ENCODE measurements around the gene REN.

Gene REN

DNA sequence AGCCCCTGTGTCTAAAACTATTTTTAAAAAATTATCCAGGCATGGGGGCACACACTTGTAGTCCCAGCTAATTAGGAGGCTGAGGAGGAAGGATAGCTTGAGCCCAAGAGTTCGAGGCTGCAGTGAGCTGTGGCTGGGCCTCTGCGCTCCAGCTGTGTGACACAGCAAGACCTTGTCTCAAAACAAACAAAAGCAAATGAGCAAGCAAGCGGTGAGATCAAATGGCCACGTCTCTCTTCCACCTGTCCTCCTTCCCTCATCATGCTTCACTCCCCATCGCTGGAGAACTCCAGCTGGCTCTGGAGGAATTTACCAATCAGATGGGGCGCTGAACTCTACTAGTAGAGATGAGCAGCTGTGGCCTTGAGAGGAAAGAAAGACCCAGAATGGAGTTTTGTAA, 14.0 kb upstream of the REN start:
- WGBS (ENCODE audit: insufficient coverage), result 95% methylated on average over 6 of the region's 6 CpGs
- Histone ChIP-seq H3K27me3 (replicated peaks in 2 of 5; ENCODE audit: control insufficient read depth in 4 of 5, insufficient read depth in 5 of 5, low read length in 4 of 5) (no peaks in the 10 kb centered on the region), H3K27ac (ENCODE audit: insufficient read depth in 1 of 2, low read depth in 1 of 2, low read length in 2 of 2, poor library complexity in 1 of 2, severe bottlenecking in 2 of 2) (no peak overlapping the region), H3K4me1 (ENCODE audit: control extremely low read depth in 1 of 4, control insufficient read depth in 4 of 4, insufficient read depth in 4 of 4, low read length in 3 of 4) (peaks cover 0 to 32% (median 26%) of the 10 kb centered on the region in 4 experiments), H3K4me3 (ENCODE audit: control insufficient read depth in 1 of 7, extremely low read depth in 1 of 7, insufficient read depth in 4 of 7, low read depth in 2 of 7, low read length in 6 of 7) (no peak overlapping the region), H3K9me3 (ENCODE audit: control extremely low read depth in 1 of 5, control insufficient read depth in 4 of 5, insufficient read depth in 2 of 5, low read depth in 1 of 5, low read length in 4 of 5) (peaks cover 0 to 5% (median 0%) of the 10 kb centered on the region in 5 experiments), H3K36me3 (ENCODE audit: control insufficient read depth in 4 of 4, insufficient read depth in 4 of 4, low read length in 3 of 4) (no peaks in the 10 kb centered on the region)
- POLR2A ChIA-PET, result interaction anchor here (0.6 kb wide), 1 partner anchor 419 kb away, joined by 4 read pairs; no protein-coding TSS in a partner anchor
- CTCF ChIA-PET, result interaction anchor here (1.4 to 11.4 kb wide), 4 partner anchors 10 to 184 kb away, joined by 3 to 108 read pairs (median 10); partner anchors contain the start of gene REN
- no peak for DNase-seq

DNA sequence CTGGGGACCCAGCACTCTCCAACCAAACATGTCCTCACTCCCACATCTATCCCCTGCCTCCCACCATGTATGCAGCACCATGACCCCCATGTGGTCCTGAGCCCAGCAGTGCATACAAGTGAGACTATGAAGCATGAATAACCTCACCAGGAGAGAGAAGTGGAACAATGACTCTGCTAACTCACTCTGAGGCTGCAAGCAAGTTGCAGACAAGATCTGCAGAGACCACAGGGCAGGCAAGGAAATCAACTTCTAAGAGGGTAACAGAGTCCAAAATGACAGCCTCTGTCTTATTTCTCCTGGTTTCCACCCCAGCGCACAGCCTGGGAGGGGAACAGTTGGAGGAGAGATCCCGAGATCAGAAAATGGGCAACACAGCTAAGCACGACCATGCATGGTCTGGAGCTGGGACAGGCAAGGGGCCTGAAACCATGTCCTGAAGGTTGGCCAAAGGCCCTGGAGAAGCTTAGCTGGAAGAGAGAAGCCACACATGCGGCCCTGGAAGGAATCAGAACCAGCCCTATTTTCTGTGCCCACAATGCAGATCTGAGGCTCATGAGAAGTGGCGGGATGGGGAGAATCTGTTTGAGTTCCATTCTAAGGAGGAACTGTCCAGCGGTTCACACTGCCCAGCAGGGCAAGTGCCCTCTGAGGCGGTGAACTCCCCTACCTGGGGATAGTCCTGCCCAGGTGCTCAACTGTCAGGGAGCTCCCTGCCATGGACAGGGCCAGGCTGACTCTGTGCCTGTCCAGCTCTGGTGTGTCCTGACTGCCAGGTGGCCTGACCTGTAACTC, 12.5 kb upstream of the REN start:
- CTCF ChIA-PET, result interaction anchor here (0.7 to 11.4 kb wide), 7 partner anchors 9 to 185 kb away, joined by 3 to 108 read pairs (median 7); partner anchors contain the start of gene REN
- Histone ChIP-seq H3K27me3 (replicated peaks in 2 of 5; ENCODE audit: control insufficient read depth in 4 of 5, insufficient read depth in 5 of 5, low read length in 4 of 5) (no peaks in the 10 kb centered on the region), H3K36me3 (ENCODE audit: control insufficient read depth in 4 of 4, insufficient read depth in 4 of 4, low read length in 3 of 4) (no peaks in the 10 kb centered on the region), H3K4me1 (ENCODE audit: control extremely low read depth in 1 of 4, control insufficient read depth in 4 of 4, insufficient read depth in 4 of 4, low read length in 3 of 4) (peaks cover 0 to 32% (median 26%) of the 10 kb centered on the region in 4 experiments), H3K9me3 (ENCODE audit: control extremely low read depth in 1 of 5, control insufficient read depth in 4 of 5, insufficient read depth in 2 of 5, low read depth in 1 of 5, low read length in 4 of 5) (peaks cover 0 to 5% (median 0%) of the 10 kb centered on the region in 5 experiments), H3K4me3 (ENCODE audit: control insufficient read depth in 1 of 7, extremely low read depth in 1 of 7, insufficient read depth in 4 of 7, low read depth in 2 of 7, low read length in 6 of 7) (no peak overlapping the region), H3K27ac (ENCODE audit: insufficient read depth in 1 of 2, low read depth in 1 of 2, low read length in 2 of 2, poor library complexity in 1 of 2, severe bottlenecking in 2 of 2) (no peak overlapping the region)
- 75% methylated on average over 6 of the region's 7 CpGs for WGBS (ENCODE audit: insufficient coverage)
- POLR2A ChIA-PET, result no interaction called here
- DNase-seq, result peak in 2 of 3 donors; percentile 64 to 73

DNA sequence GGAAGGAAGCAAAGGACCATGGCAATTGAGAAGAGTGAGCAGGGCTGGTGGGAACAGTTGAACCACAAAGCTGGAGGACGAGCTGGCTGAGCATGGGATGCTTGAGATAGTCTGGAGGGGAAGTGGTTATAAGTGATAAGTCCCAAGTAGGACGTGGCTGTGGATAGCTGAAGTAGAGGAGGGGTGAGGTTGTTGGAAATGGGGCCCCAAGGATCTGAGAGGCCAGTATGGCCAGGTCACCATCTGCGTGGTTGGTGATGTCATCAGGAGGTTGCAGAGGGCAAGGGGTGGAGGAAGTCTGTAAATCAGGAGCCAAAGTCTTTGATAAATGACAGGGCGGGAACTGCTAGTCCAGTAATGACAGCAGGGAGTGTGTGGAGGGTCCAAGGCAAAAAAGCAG, 11.0 kb upstream of the REN start:
- peaks cover 0 to 5% (median 0%) of the 10 kb centered on the region in 5 experiments for H3K9me3 ChIP-seq (ENCODE audit: control extremely low read depth in 1 of 5, control insufficient read depth in 4 of 5, insufficient read depth in 2 of 5, low read depth in 1 of 5, low read length in 4 of 5)
- H3K4me3 ChIP-seq (ENCODE audit: control insufficient read depth in 1 of 7, extremely low read depth in 1 of 7, insufficient read depth in 4 of 7, low read depth in 2 of 7, low read length in 6 of 7), result no peak overlapping the region
- no peak overlapping the region for H3K27ac ChIP-seq (ENCODE audit: insufficient read depth in 1 of 2, low read depth in 1 of 2, low read length in 2 of 2, poor library complexity in 1 of 2, severe bottlenecking in 2 of 2)
- WGBS (ENCODE audit: insufficient coverage), result 20% methylated on average over 4 of the region's 4 CpGs
- H3K27me3 ChIP-seq (replicated peaks in 2 of 5; ENCODE audit: control insufficient read depth in 4 of 5, insufficient read depth in 5 of 5, low read length in 4 of 5), result no peaks in the 10 kb centered on the region
- POLR2A ChIA-PET, result no interaction called here
- peaks cover 0 to 32% (median 26%) of the 10 kb centered on the region in 4 experiments for H3K4me1 ChIP-seq (ENCODE audit: control extremely low read depth in 1 of 4, control insufficient read depth in 4 of 4, insufficient read depth in 4 of 4, low read length in 3 of 4)
- H3K36me3 ChIP-seq (ENCODE audit: control insufficient read depth in 4 of 4, insufficient read depth in 4 of 4, low read length in 3 of 4), result no peaks in the 10 kb centered on the region
- CTCF ChIA-PET, result interaction anchor here (0.7 to 19.3 kb wide), 7 partner anchors 12 to 119 kb away, joined by 3 to 265 read pairs (median 7); partner anchors contain the start of gene REN
- DNase-seq, result peak; percentile 49 to 68 (median 56)

DNA sequence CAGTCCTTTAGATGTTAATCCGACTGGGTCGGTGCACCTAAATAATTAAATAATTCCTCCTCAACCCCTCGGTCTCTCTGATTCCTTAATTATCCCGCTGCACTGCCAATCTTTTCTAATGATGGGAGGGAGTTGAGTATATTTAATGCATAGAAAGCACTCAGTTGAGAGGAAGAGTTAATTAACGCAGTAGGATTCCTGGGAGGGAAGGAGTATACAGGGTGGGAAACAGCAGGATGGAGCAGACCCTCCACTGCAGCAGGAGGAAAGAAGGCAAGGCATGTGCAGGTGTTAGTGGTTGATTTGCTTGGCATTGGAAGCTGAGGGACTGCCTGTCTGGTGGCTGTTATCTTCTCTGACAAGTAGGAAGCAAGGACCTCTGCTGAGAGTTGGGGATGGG, 9.9 kb upstream of the REN start:
- Histone ChIP-seq H3K4me1 (ENCODE audit: control extremely low read depth in 1 of 4, control insufficient read depth in 4 of 4, insufficient read depth in 4 of 4, low read length in 3 of 4) (peaks cover 0 to 30% (median 26%) of the 10 kb centered on the region in 4 experiments), H3K27me3 (replicated peaks in 2 of 5; ENCODE audit: control insufficient read depth in 4 of 5, insufficient read depth in 5 of 5, low read length in 4 of 5) (no peaks in the 10 kb centered on the region), H3K27ac (ENCODE audit: insufficient read depth in 1 of 2, low read depth in 1 of 2, low read length in 2 of 2, poor library complexity in 1 of 2, severe bottlenecking in 2 of 2) (no peak overlapping the region), H3K4me3 (ENCODE audit: control insufficient read depth in 1 of 7, extremely low read depth in 1 of 7, insufficient read depth in 4 of 7, low read depth in 2 of 7, low read length in 6 of 7) (no peak overlapping the region), H3K9me3 (ENCODE audit: control extremely low read depth in 1 of 5, control insufficient read depth in 4 of 5, insufficient read depth in 2 of 5, low read depth in 1 of 5, low read length in 4 of 5) (peaks cover 0 to 8% (median 3%) of the 10 kb centered on the region in 5 experiments), H3K36me3 (ENCODE audit: control insufficient read depth in 4 of 4, insufficient read depth in 4 of 4, low read length in 3 of 4) (no peaks in the 10 kb centered on the region)
- ChIA-PET POLR2A (interaction anchor here (1.0 kb wide), 1 partner anchor 9 kb away, joined by 4 read pairs; no protein-coding TSS in a partner anchor), CTCF (interaction anchor here (0.6 to 19.3 kb wide), 9 partner anchors 11 to 223 kb away, joined by 3 to 265 read pairs (median 3); partner anchors contain the start of gene REN)
- DNase-seq, result no peak
- 100% methylated on average over 1 of the region's 5 CpGs for WGBS (ENCODE audit: insufficient coverage)

DNA sequence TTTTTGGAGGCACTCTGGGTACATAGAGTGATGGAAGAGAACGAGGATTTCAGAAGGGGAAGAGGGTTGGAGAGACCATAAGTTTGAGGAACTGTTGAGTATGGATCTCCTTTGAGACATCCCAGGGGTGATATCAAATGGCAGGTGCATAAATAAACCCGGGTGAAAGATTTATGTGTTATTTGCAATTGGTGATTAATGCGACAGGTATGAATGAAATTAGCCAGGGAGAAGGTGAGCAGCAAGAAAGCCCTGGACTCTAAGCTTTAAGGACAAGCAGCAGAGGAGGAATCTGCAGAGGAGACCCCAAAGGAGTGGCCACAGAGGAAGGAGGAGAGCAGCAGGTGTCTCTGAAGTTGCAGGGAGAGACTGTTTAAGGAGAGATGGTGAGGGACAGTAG, 8.8 kb upstream of the REN start:
- Histone ChIP-seq H3K27me3 (replicated peaks in 2 of 5; ENCODE audit: control insufficient read depth in 4 of 5, insufficient read depth in 5 of 5, low read length in 4 of 5) (no peaks in the 10 kb centered on the region), H3K27ac (ENCODE audit: insufficient read depth in 1 of 2, low read depth in 1 of 2, low read length in 2 of 2, poor library complexity in 1 of 2, severe bottlenecking in 2 of 2) (no peak overlapping the region), H3K36me3 (ENCODE audit: control insufficient read depth in 4 of 4, insufficient read depth in 4 of 4, low read length in 3 of 4) (no peaks in the 10 kb centered on the region), H3K4me3 (ENCODE audit: control insufficient read depth in 1 of 7, extremely low read depth in 1 of 7, insufficient read depth in 4 of 7, low read depth in 2 of 7, low read length in 6 of 7) (no peak overlapping the region), H3K4me1 (ENCODE audit: control extremely low read depth in 1 of 4, control insufficient read depth in 4 of 4, insufficient read depth in 4 of 4, low read length in 3 of 4) (peaks cover 0 to 30% (median 26%) of the 10 kb centered on the region in 4 experiments), H3K9me3 (ENCODE audit: control extremely low read depth in 1 of 5, control insufficient read depth in 4 of 5, insufficient read depth in 2 of 5, low read depth in 1 of 5, low read length in 4 of 5) (peaks cover 5 to 14% (median 8%) of the 10 kb centered on the region in 5 experiments)
- CTCF ChIA-PET, result interaction anchor here (0.9 to 19.3 kb wide), 4 partner anchors 10 to 30 kb away, joined by 3 to 265 read pairs (median 58); partner anchors contain the start of gene REN
- DNase-seq, result no peak
- 95% methylated on average over 2 of the region's 3 CpGs for WGBS (ENCODE audit: insufficient coverage)
- POLR2A ChIA-PET, result no interaction called here

DNA sequence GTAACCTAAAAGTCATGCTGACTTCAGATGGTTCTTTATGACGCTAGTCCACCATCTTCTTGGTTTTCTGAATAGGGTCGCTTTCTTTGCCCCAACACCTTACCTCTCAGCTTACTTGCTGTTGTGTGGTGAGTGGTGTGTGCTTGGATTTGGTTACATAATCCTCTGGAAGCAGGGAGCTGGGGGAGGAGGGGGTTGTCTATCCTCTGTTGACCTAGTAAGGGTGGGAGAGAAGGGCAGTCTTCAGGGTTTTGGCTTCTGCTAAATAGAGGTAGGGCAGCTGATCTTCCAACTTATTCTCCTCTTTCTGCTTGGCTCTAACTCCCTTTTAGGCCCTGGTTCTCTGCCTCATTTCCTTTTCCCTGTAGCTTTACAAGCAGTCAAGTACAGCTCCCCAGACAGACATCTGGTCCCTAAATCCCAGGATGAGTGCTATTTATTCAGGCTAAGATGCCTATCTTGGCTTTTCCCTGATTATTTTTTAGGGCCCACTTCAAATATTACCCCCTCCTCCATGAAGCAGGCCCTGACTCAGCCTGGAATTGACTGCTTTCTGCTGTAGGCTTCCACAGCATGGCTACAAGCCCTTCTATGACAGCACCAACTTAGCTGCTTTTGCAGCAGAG, 6.4 kb upstream of the REN start:
- DNase-seq, result no peak
- H3K9me3 ChIP-seq (ENCODE audit: control extremely low read depth in 1 of 5, control insufficient read depth in 4 of 5, insufficient read depth in 2 of 5, low read depth in 1 of 5, low read length in 4 of 5), result peaks cover 9 to 25% (median 11%) of the 10 kb centered on the region in 5 experiments
- ChIA-PET CTCF (interaction anchor here (1.1 to 19.3 kb wide), 6 partner anchors 7 to 42 kb away, joined by 3 to 265 read pairs (median 56); partner anchors contain the start of genes GOLT1A and REN), POLR2A (no interaction called here)
- no peak overlapping the region for H3K4me3 ChIP-seq (ENCODE audit: control insufficient read depth in 1 of 7, extremely low read depth in 1 of 7, insufficient read depth in 4 of 7, low read depth in 2 of 7, low read length in 6 of 7)
- H3K4me1 ChIP-seq (ENCODE audit: control extremely low read depth in 1 of 4, control insufficient read depth in 4 of 4, insufficient read depth in 4 of 4, low read length in 3 of 4), result peaks cover 0 to 14% (median 11%) of the 10 kb centered on the region in 4 experiments
- no CpG with 5 or more reads among the region's 2 CpGs for WGBS (ENCODE audit: insufficient coverage)
- no peak overlapping the region for H3K27ac ChIP-seq (ENCODE audit: insufficient read depth in 1 of 2, low read depth in 1 of 2, low read length in 2 of 2, poor library complexity in 1 of 2, severe bottlenecking in 2 of 2)
- H3K36me3 ChIP-seq (ENCODE audit: control insufficient read depth in 4 of 4, insufficient read depth in 4 of 4, low read length in 3 of 4), result no peaks in the 10 kb centered on the region
- no peaks in the 10 kb centered on the region for H3K27me3 ChIP-seq (replicated peaks in 2 of 5; ENCODE audit: control insufficient read depth in 4 of 5, insufficient read depth in 5 of 5, low read length in 4 of 5)

All from common myeloid progenitor, CD34-positive (primary cell).